CD4-positive, CD25-positive, alpha-beta regulatory T cell (primary cell): ENCODE results near the gene ARHGAP6. TPM values are rescaled to one million over a fixed set of nuclear protein-coding genes. Genes with fewer than 3 reads are reported as not detected.

Source experiments
- ATAC-seq, 2 donors: fragments of 150-1000 bp; cut with Tn5 transposase; one replicate each; pipeline ENCODE4 v1.10.0; 2021; ENCODE audit warnings: low read depth in 2 of 2, moderate number of reproducible peaks in 2 of 2, moderate library complexity in 1 of 2
- DNase-seq, 3 donors: peaks; one replicate each; pipeline versions ENCODE4 v3.0.0 to v3.0.0-alpha.2; 2012 to 2022; ENCODE audit warnings: mixed read lengths in 1 of 3
- H3K27ac ChIP-seq: one replicate; pipeline ENCODE4 v1.7.0; 2013; ENCODE audit warnings: mild to moderate bottlenecking, low read length; ENCODE audit not compliant: insufficient read depth, poor library complexity, severe bottlenecking
- H3K27me3 ChIP-seq: one replicate; pipeline ENCODE4 v1.7.0; 2013; ENCODE audit warnings: low read length; ENCODE audit not compliant: control insufficient read depth, insufficient read depth
- H3K36me3 ChIP-seq: one replicate; pipeline ENCODE4 v1.7.0; 2013; ENCODE audit warnings: mild to moderate bottlenecking, low read length, moderate library complexity; ENCODE audit not compliant: control insufficient read depth, insufficient read depth
- H3K4me1 ChIP-seq: 2 replicates; pipeline ENCODE4 v1.7.0; 2013; ENCODE audit warnings: mild to moderate bottlenecking, low read length; ENCODE audit not compliant: insufficient read depth, control insufficient read depth, poor library complexity, severe bottlenecking
- H3K4me3 ChIP-seq: one replicate; pipeline ENCODE4 v1.7.0; 2013; ENCODE audit warnings: low read depth, mild to moderate bottlenecking, low read length, moderate library complexity
- H3K9me3 ChIP-seq, 2 experiments: 1 replicate in 1 of 2; 2 replicates in 1 of 2; pipeline ENCODE4 v1.7.0; 2013; ENCODE audit warnings: low read length in 2 of 2, mild to moderate bottlenecking in 1 of 2, moderate library complexity in 1 of 2; ENCODE audit not compliant: control insufficient read depth in 2 of 2
- H3K27ac Mint-ChIP-seq, 3 donors: one replicate each; pipeline ENCODE4 v1.8.0; 2020 to 2022; ENCODE audit warnings: mild to moderate bottlenecking in 3 of 3, mixed read lengths in 3 of 3, moderate library complexity in 2 of 3
- H3K27me3 Mint-ChIP-seq: one replicate; pipeline ENCODE4 v1.8.0; 2022; ENCODE audit warnings: mild to moderate bottlenecking, mixed read lengths
- H3K36me3 Mint-ChIP-seq: one replicate; pipeline ENCODE4 v1.8.0; 2020; ENCODE audit warnings: mixed read lengths
- H3K4me1 Mint-ChIP-seq, 4 donors: one replicate each; pipeline ENCODE4 v1.8.0; 2020 to 2022; ENCODE audit warnings: mixed read lengths in 4 of 4, mild to moderate bottlenecking in 1 of 4
- H3K4me3 Mint-ChIP-seq, 4 donors: one replicate each; pipeline ENCODE4 v1.8.0; 2020 to 2022; ENCODE audit warnings: mild to moderate bottlenecking in 4 of 4, mixed read lengths in 4 of 4, moderate library complexity in 3 of 4
- H3K9me3 Mint-ChIP-seq, 7 donors: one replicate each; pipeline ENCODE4 v1.8.0; 2020 to 2022; ENCODE audit warnings: mixed read lengths in 7 of 7, mild to moderate bottlenecking in 3 of 7, moderate library complexity in 2 of 7
- polyA plus RNA-seq, 4 donors: library from polyadenylated mRNA; unstranded; fragments of 300-500 nt; fragmentation: Illumina TruSeq; gene quantifications; one replicate each; pipeline ENCODE4 v1.2.3, GENCODE V29; 2021
- total RNA-seq: library from RNA; stranded (reverse); gene quantifications from one replicate; pipeline ENCODE4 v1.2.3, GENCODE V29; 2022

The ARHGAP6 gene
- total and polyA plus RNA-seq, 5 donors from 2014 or later: 1.8 TPM; not detected in 4

- Mint-ChIP-seq H3K27ac (no peak overlapping the region), H3K27me3 (no peaks in the 10 kb centered on the region), H3K4me1 (no peaks in the 10 kb centered on the region), H3K36me3 (no peaks in the 10 kb centered on the region), H3K9me3 (no peaks in the 10 kb centered on the region), H3K4me3 (no peak overlapping the region)
- H3K4me1 ChIP-seq: no peaks in the 10 kb centered on the region
- H3K36me3 ChIP-seq: no peaks in the 10 kb centered on the region
- H3K27me3 ChIP-seq: no peaks in the 10 kb centered on the region
- H3K27ac ChIP-seq: no peak overlapping the region
- ATAC-seq (no peak), DNase-seq (no peak)
- H3K4me3 ChIP-seq: no peak overlapping the region
- H3K9me3 ChIP-seq: no peaks in the 10 kb centered on the region
Measured at GRCh38 chrX:11193035-11193469, 472.7 kb downstream of the ARHGAP6 start.

- DNase-seq: no peak
- H3K36me3 ChIP-seq: no peaks in the 10 kb centered on the region
- no peak for ATAC-seq
- no peak overlapping the region for H3K4me3 Mint-ChIP-seq
- no peaks in the 10 kb centered on the region for H3K27me3 Mint-ChIP-seq
- no peaks in the 10 kb centered on the region for H3K4me1 ChIP-seq
- no peaks in the 10 kb centered on the region for H3K9me3 Mint-ChIP-seq
- H3K27me3 ChIP-seq: no peaks in the 10 kb centered on the region
- no peaks in the 10 kb centered on the region for H3K4me1 Mint-ChIP-seq
- H3K36me3 Mint-ChIP-seq: no peaks in the 10 kb centered on the region
- H3K27ac Mint-ChIP-seq: no peak overlapping the region
- no peak overlapping the region for H3K4me3 ChIP-seq
- H3K27ac ChIP-seq: no peak overlapping the region
- H3K9me3 ChIP-seq: no peaks in the 10 kb centered on the region
Measured at GRCh38 chrX:11190745-11191510, 474.8 kb downstream of the ARHGAP6 start.

- Histone ChIP-seq H3K4me3 (no peak overlapping the region), H3K9me3 (no peaks in the 10 kb centered on the region), H3K36me3 (no peaks in the 10 kb centered on the region), H3K27me3 (no peaks in the 10 kb centered on the region), H3K27ac (no peak overlapping the region), H3K4me1 (no peaks in the 10 kb centered on the region)
- DNase-seq (no peak), ATAC-seq (no peak)
- no peaks in the 10 kb centered on the region for H3K36me3 Mint-ChIP-seq
- no peak overlapping the region for H3K4me3 Mint-ChIP-seq
- no peaks in the 10 kb centered on the region for H3K27me3 Mint-ChIP-seq
- H3K9me3 Mint-ChIP-seq: no peaks in the 10 kb centered on the region
- H3K4me1 Mint-ChIP-seq: no peaks in the 10 kb centered on the region
- no peak overlapping the region for H3K27ac Mint-ChIP-seq
Measured at GRCh38 chrX:11189097-11189496, 476.6 kb downstream of the ARHGAP6 start.

GRCh38 chrX:11188664-11189063 is 477.1 kb downstream of the ARHGAP6 start:
- ATAC-seq (no peak), DNase-seq (no peak)
- no peaks in the 10 kb centered on the region for H3K27me3 ChIP-seq
- Mint-ChIP-seq H3K27ac (no peak overlapping the region), H3K36me3 (no peaks in the 10 kb centered on the region), H3K4me1 (no peaks in the 10 kb centered on the region), H3K4me3 (no peak overlapping the region), H3K9me3 (no peaks in the 10 kb centered on the region), H3K27me3 (no peaks in the 10 kb centered on the region)
- no peak overlapping the region for H3K4me3 ChIP-seq
- no peak overlapping the region for H3K27ac ChIP-seq
- no peaks in the 10 kb centered on the region for H3K9me3 ChIP-seq
- no peaks in the 10 kb centered on the region for H3K4me1 ChIP-seq
- no peaks in the 10 kb centered on the region for H3K36me3 ChIP-seq

GRCh38 chrX:11187001-11187400 is 478.7 kb downstream of the ARHGAP6 start:
- H3K27ac ChIP-seq: no peak overlapping the region
- no peaks in the 10 kb centered on the region for H3K36me3 ChIP-seq
- H3K4me3 ChIP-seq: no peak overlapping the region
- DNase-seq: no peak
- ATAC-seq: no peak
- Mint-ChIP-seq H3K4me3 (no peak overlapping the region), H3K27ac (no peak overlapping the region), H3K9me3 (no peaks in the 10 kb centered on the region), H3K27me3 (no peaks in the 10 kb centered on the region), H3K4me1 (no peaks in the 10 kb centered on the region), H3K36me3 (no peaks in the 10 kb centered on the region)
- H3K4me1 ChIP-seq: no peaks in the 10 kb centered on the region
- no peaks in the 10 kb centered on the region for H3K27me3 ChIP-seq
- no peaks in the 10 kb centered on the region for H3K9me3 ChIP-seq

- H3K27me3 ChIP-seq: no peaks in the 10 kb centered on the region
- Mint-ChIP-seq H3K36me3 (no peaks in the 10 kb centered on the region), H3K4me3 (no peak overlapping the region), H3K27ac (no peak overlapping the region), H3K4me1 (no peaks in the 10 kb centered on the region), H3K27me3 (no peaks in the 10 kb centered on the region), H3K9me3 (no peaks in the 10 kb centered on the region)
- DNase-seq: no peak
- H3K4me3 ChIP-seq: no peak overlapping the region
- H3K9me3 ChIP-seq: no peaks in the 10 kb centered on the region
- no peak overlapping the region for H3K27ac ChIP-seq
- H3K36me3 ChIP-seq: no peaks in the 10 kb centered on the region
- no peaks in the 10 kb centered on the region for H3K4me1 ChIP-seq
- no peak for ATAC-seq
Measured at GRCh38 chrX:11185861-11186260, 479.9 kb downstream of the ARHGAP6 start.

- Mint-ChIP-seq H3K4me1 (no peaks in the 10 kb centered on the region), H3K27ac (no peak overlapping the region), H3K9me3 (no peaks in the 10 kb centered on the region), H3K4me3 (no peak overlapping the region), H3K27me3 (no peaks in the 10 kb centered on the region), H3K36me3 (no peaks in the 10 kb centered on the region)
- Histone ChIP-seq H3K4me1 (no peaks in the 10 kb centered on the region), H3K4me3 (no peak overlapping the region), H3K27me3 (no peaks in the 10 kb centered on the region), H3K9me3 (no peaks in the 10 kb centered on the region), H3K27ac (no peak overlapping the region), H3K36me3 (no peaks in the 10 kb centered on the region)
- ATAC-seq (no peak), DNase-seq (no peak)
Measured at GRCh38 chrX:11180571-11180970, 485.1 kb downstream of the ARHGAP6 start.

GRCh38 chrX:11172415-11172814 is 493.3 kb downstream of the ARHGAP6 start:
- no peak for ATAC-seq
- H3K4me1 Mint-ChIP-seq: no peaks in the 10 kb centered on the region
- H3K36me3 Mint-ChIP-seq: no peaks in the 10 kb centered on the region
- H3K27me3 Mint-ChIP-seq: peaks cover 5% of the 10 kb centered on the region
- H3K4me1 ChIP-seq: no peaks in the 10 kb centered on the region
- no peak overlapping the region for H3K27ac ChIP-seq
- no peak overlapping the region for H3K27ac Mint-ChIP-seq
- H3K36me3 ChIP-seq: no peaks in the 10 kb centered on the region
- no peak overlapping the region for H3K4me3 Mint-ChIP-seq
- no peak overlapping the region for H3K4me3 ChIP-seq
- DNase-seq: no peak
- H3K9me3 ChIP-seq: no peaks in the 10 kb centered on the region
- peaks cover 0 to 4% (median 0%) of the 10 kb centered on the region in 7 donors for H3K9me3 Mint-ChIP-seq
- H3K27me3 ChIP-seq: no peaks in the 10 kb centered on the region
